Astrocyte of the cerebellum (primary cell): ENCODE data around the gene UTP3.
"Not testable (repeated sequence)": the region's sequence is repeated elsewhere in the genome, so short reads cannot be mapped to it uniquely, and the experiment has no call there.

Experiments
- DNase-seq: peaks from one replicate; pipeline ENCODE4 v3.0.0-alpha.2; 2011; ENCODE audit warnings: low read depth
- H3K4me3 ChIP-seq: 2 replicates; pipeline ENCODE4 v1.5.1; 2011; ENCODE audit warnings: mild to moderate bottlenecking, low read depth, low read length, moderate library complexity
- in situ Hi-C: cut with HindIII; loops from 2 replicates; pipeline ENCODE4 v1.10.0; 2017; ENCODE audit warnings: low sequenced_read_pairs
- TF ChIP-seq, protein P1 (sequence below): IDR thresholded peaks from 2 replicates; pipeline ENCODE4 v1.5.1; 2012; ENCODE audit warnings: low read length, low read depth, moderate library complexity, mild to moderate bottlenecking; ENCODE audit errors: missing control alignments

UTP3 gene

DNA sequence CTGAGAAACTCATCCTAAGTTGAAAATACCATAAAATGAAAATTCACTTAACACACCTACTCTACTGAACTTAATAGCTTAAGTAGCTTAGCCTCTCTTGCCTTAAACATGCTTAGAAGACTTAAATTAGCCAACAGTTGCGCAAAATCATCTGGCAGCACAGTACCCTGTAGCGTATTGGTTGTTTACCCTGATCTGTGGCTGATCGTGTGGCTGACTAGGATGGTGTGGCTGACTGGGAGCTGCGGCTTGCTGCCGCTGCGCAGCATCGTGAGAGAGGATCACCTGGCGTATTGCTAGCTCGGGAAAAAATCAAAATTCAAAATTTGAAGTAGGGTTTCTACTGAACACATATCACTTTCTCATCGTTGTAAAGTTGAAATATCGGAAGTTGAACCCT is 39.8 kb downstream of the UTP3 start:
- no peak for DNase-seq
- in situ Hi-C loops: no loop called here
- no peak overlapping the region for H3K4me3 ChIP-seq

DNA sequence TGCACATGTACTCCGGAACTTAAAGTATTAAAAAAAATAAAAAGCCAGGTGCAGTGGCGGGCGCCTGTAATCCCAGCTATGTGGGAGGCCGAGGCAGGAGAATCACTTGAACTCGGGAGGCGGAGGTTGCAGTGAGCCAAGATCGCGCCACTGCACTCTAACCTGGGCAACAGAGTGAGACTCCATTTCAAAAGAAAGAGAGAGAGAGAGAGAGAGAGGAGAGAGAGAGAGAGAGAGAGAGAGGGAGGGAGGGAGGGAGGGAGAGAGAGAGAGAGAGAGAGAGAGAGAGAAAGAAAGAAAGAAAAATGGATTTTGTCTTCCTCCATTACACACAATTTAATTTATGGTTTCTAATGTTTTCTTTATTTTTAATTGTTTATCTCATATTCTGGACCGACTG is 44.5 kb downstream of the UTP3 start:
- in situ Hi-C loops, DNase-seq, H3K4me3 ChIP-seq: not testable (repeated sequence)

More for the DNA sequence above, 39.8 kb downstream of the UTP3 start:
- TF ChIP-seq, protein P1, sequence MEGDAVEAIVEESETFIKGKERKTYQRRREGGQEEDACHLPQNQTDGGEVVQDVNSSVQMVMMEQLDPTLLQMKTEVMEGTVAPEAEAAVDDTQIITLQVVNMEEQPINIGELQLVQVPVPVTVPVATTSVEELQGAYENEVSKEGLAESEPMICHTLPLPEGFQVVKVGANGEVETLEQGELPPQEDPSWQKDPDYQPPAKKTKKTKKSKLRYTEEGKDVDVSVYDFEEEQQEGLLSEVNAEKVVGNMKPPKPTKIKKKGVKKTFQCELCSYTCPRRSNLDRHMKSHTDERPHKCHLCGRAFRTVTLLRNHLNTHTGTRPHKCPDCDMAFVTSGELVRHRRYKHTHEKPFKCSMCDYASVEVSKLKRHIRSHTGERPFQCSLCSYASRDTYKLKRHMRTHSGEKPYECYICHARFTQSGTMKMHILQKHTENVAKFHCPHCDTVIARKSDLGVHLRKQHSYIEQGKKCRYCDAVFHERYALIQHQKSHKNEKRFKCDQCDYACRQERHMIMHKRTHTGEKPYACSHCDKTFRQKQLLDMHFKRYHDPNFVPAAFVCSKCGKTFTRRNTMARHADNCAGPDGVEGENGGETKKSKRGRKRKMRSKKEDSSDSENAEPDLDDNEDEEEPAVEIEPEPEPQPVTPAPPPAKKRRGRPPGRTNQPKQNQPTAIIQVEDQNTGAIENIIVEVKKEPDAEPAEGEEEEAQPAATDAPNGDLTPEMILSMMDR: no peak

DNA sequence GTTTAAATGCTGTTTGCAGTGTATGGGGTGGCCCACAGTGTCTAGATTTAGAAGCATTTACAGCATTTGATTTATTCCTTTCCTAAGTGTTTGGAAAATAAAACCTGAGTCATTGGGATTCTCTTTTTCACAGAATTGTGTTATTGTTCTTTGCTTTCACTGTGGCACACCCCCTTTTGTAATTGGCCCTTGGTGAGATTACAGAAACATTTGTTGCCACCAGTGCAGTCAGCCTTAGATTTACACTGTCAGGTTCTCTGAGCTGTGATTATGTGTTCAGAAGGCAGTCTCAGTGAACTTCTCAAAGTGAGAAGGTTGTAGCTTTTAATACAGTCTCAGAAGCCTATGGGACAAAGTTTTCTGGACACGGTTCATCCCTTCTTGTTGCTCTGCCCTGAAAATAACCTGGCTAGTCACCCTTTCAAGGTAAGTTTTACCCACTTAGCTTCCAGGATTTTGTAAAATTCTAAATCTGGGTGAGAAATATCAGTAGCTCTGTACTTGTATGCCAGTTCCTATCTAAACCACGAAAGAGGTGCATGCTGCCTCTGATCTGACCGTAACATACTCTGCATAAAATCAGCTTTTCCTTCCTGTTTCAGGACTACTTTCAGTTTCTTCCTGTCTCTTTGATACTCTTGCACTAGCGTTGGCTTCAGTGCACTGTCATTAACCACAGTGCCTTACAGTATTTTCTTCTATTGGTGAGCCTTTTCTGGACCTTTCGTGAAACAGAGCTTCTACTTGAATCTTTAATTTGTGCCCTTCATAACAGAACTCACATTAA is 46.0 kb downstream of the UTP3 start:
- TF ChIP-seq, protein P1: no peak
- no peak for DNase-seq
- in situ Hi-C loops: no loop called here
- H3K4me3 ChIP-seq: peak overlapping the region; percentile 29

DNA sequence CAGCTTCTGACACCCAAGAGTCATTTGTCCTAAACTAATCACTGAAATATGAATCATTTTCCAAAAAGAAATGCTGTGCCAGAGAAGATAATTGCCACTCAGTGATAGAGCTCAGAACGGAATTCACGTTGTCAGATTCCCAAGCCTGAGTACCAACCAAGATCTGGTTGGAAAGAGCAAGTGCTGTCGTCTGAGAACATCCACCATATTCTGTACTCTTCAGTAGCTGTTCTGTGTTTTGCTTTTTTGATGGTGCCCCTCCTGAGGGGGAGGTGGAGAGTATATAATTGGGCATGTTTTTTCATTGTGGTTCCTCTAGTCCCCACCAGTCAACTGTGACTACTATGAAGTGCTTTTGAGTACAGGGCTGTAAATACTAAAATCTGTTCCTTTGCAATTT is 46.6 kb downstream of the UTP3 start:
- DNase-seq: no peak
- peak overlapping the region; percentile 29 for H3K4me3 ChIP-seq
- in situ Hi-C loops: no loop called here
- TF ChIP-seq, protein P1: no peak

DNA sequence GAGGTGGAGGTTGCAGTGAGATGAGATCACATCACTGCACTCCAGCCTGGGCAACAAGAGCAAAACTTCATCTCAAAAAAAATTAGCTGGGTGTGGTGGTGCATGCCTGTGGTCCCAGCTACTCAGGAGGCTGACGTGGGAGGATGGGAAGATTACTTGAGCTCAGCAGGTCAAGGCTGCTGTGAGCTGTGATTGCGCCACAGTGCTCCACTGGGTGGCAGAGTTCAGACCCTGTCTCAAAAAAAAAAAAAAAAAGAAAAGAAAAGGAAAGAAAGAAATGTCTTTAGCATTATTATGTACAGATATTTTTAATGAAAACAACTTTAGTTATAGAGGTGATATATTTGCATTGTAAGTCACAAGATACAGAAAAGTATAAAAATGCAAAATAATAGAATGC is 47.6 kb downstream of the UTP3 start:
- in situ Hi-C loops, DNase-seq, H3K4me3 ChIP-seq: not testable (repeated sequence)
- TF ChIP-seq, protein P1: peak; percentile 14

DNA sequence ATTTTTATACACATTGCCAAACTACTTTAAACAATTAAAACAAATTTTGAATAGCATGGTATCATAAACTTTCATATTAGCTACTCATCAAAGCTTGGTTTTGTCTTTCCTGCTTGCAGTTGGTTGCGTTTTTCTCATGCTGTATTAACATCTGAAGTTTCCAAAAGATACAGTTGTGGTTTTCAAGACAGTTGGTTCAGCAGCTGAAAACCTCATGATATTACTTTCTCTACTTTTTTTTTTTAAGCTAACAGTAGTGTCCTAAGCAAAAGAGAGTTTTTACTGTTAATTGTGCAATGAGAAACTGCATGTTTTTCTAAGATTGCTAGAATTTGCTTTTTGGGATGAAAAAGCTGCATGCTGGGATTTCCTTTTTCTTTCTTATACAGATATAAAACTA is 48.7 kb downstream of the UTP3 start:
- no peak overlapping the region for H3K4me3 ChIP-seq
- in situ Hi-C loops: no loop called here
- TF ChIP-seq, protein P1: no peak
- no peak for DNase-seq

DNA sequence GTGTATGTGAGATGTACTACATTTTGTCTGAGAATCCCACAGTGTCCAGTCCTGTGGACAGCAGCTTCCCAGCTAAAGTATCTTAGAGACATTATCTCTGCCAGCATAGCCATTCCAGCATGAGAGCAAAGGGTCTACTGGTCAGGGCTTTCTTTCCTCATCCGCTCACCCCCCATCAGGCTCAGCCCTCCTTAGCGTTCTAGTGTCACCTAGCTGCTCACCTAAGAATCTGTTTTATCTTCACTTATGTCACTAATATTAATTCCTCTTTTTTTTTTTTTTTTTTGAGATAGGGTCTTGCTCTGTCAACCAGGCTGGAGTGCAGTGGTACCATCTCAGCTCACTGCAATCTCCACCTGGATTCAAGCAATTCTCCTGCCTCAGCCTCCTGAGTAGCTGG is 49.1 kb downstream of the UTP3 start:
- H3K4me3 ChIP-seq: no peak overlapping the region
- TF ChIP-seq, protein P1: no peak
- in situ Hi-C loops: no loop called here
- DNase-seq: no peak
